GM11168 (cell line): ENCODE measurements around the gene ACOT9.

Experiments
- in situ Hi-C: fragments of 300-500 bp; cut with MboI; formaldehyde crosslinking; loops from one replicate; pipeline ENCODE4 v1.12.0; 2022; ENCODE audit warnings: low sequenced_read_pairs; ENCODE audit not compliant: unreplicated experiment

Gene ACOT9

GRCh38 chrX:23656091-23656490 lies 87.0 kb downstream of the ACOT9 start:
- in situ Hi-C loops, result no loop called here
